Astrocyte of the spinal cord (primary cell): ENCODE data around the gene SOX12.
"Not testable (repeated sequence)": the region's sequence is repeated elsewhere in the genome, so short reads cannot be mapped to it uniquely, and the experiment has no call there.

ENCODE experiments used
- DNase-seq: peaks from one replicate; pipeline ENCODE4 v3.0.0; 2011; ENCODE audit warnings: low read depth, low spot score
- H3K4me3 ChIP-seq: 2 replicates; pipeline ENCODE4 v1.5.1; 2011; ENCODE audit warnings: low read depth, mild to moderate bottlenecking, low read length, moderate library complexity
- CTCF ChIP-seq: IDR thresholded peaks from 2 replicates; pipeline ENCODE4 v1.5.1; 2012; ENCODE audit warnings: low read depth, mild to moderate bottlenecking, low read length, inconsistent platforms
- in situ Hi-C: cut with HindIII; loops from 2 replicates; pipeline ENCODE4 v1.10.0; 2017; ENCODE audit warnings: low sequenced_read_pairs

SOX12 gene

GRCh38 chr20:370151-370600 lies 44.8 kb downstream of the SOX12 start:
- in situ Hi-C loops: no loop called here
- no peak overlapping the region for H3K4me3 ChIP-seq
- DNase-seq: no peak
- no peak for TF ChIP-seq CTCF

- in situ Hi-C loops: no loop called here
- no peak overlapping the region for H3K4me3 ChIP-seq
- TF ChIP-seq CTCF: no peak
- no peak for DNase-seq
Measured at GRCh38 chr20:370977-371754, 45.8 kb downstream of the SOX12 start.

GRCh38 chr20:371755-372542 lies 46.6 kb downstream of the SOX12 start:
- no peak overlapping the region for H3K4me3 ChIP-seq
- DNase-seq: peak; percentile 73
- in situ Hi-C loops: no loop called here
- no peak for TF ChIP-seq CTCF

GRCh38 chr20:372543-373082 lies 47.3 kb downstream of the SOX12 start:
- DNase-seq, H3K4me3 ChIP-seq, in situ Hi-C loops: not testable (repeated sequence)

GRCh38 chr20:373171-373890 lies 48.0 kb downstream of the SOX12 start:
- H3K4me3 ChIP-seq: no peak overlapping the region
- no peak for TF ChIP-seq CTCF
- in situ Hi-C loops: no loop called here
- DNase-seq: peak; percentile 69

- no peak overlapping the region for H3K4me3 ChIP-seq
- in situ Hi-C loops: no loop called here
- no peak for TF ChIP-seq CTCF
- no peak for DNase-seq
Measured at GRCh38 chr20:375265-375889, 50.0 kb downstream of the SOX12 start.
